Measurements from ENCODE around the gene ALK. TPM values are rescaled to one million over a fixed set of nuclear protein-coding genes. Genes with fewer than 3 reads are reported as not detected.
"Not testable (repeated sequence)": the region's sequence is repeated elsewhere in the genome, so short reads cannot be mapped to it uniquely, and the experiment has no call there.

Gene ALK
- total RNA-seq, 1 donor from 2014 or later = not detected

- Mint-ChIP-seq H3K27ac (no peak overlapping the region), H3K4me1 (ENCODE audit: low read depth) (no peaks in the 10 kb centered on the region), H3K9me3 (ENCODE audit: low read depth) (peaks cover 4% of the 10 kb centered on the region), H3K27me3 (peaks cover 7% of the 10 kb centered on the region), H3K36me3 (ENCODE audit: insufficient read depth) (no peaks in the 10 kb centered on the region), H3K4me3 (ENCODE audit: low read depth) (no peak overlapping the region)
- TF ChIP-seq CTCF (IDR thresholded peaks at IDR 0.05; ENCODE audit: unreplicated experiment) = no peak
- DNase-seq (ENCODE audit: low spot score, unreplicated experiment) = no peak
Observed at GRCh38 chr2:29260142-29260772, 661.1 kb downstream of the ALK start.

GRCh38 chr2:29259221-29259620 lies 662.2 kb downstream of the ALK start:
- H3K27me3 Mint-ChIP-seq = peaks cover 12% of the 10 kb centered on the region
- H3K4me1 Mint-ChIP-seq (ENCODE audit: low read depth) = no peaks in the 10 kb centered on the region
- no peak for DNase-seq (ENCODE audit: low spot score, unreplicated experiment)
- peaks cover 4% of the 10 kb centered on the region for H3K9me3 Mint-ChIP-seq (ENCODE audit: low read depth)
- TF ChIP-seq CTCF (IDR thresholded peaks at IDR 0.05; ENCODE audit: unreplicated experiment) = no peak
- no peak overlapping the region for H3K27ac Mint-ChIP-seq
- H3K4me3 Mint-ChIP-seq (ENCODE audit: low read depth) = no peak overlapping the region
- H3K36me3 Mint-ChIP-seq (ENCODE audit: insufficient read depth) = no peaks in the 10 kb centered on the region

- TF ChIP-seq CTCF (IDR thresholded peaks at IDR 0.05; ENCODE audit: unreplicated experiment) = no peak
Observed at GRCh38 chr2:29255004-29255403, 666.4 kb downstream of the ALK start.

GRCh38 chr2:29253495-29254275 lies 667.7 kb downstream of the ALK start:
- H3K36me3 Mint-ChIP-seq (ENCODE audit: insufficient read depth); H3K9me3 Mint-ChIP-seq (ENCODE audit: low read depth); H3K4me1 Mint-ChIP-seq (ENCODE audit: low read depth); H3K27me3 Mint-ChIP-seq; H3K27ac Mint-ChIP-seq; H3K4me3 Mint-ChIP-seq (ENCODE audit: low read depth); DNase-seq (ENCODE audit: low spot score, unreplicated experiment): not testable (repeated sequence)

More at GRCh38 chr2:29255004-29255403, 666.4 kb downstream of the ALK start:
- Mint-ChIP-seq H3K36me3 (ENCODE audit: insufficient read depth) (no peaks in the 10 kb centered on the region), H3K4me1 (ENCODE audit: low read depth) (peaks cover 3% of the 10 kb centered on the region), H3K4me3 (ENCODE audit: low read depth) (no peak overlapping the region), H3K27me3 (peaks cover 12% of the 10 kb centered on the region), H3K27ac (no peak overlapping the region), H3K9me3 (ENCODE audit: low read depth) (no peaks in the 10 kb centered on the region)
- DNase-seq (ENCODE audit: low spot score, unreplicated experiment) = no peak

GRCh38 chr2:29253026-29253425 lies 668.4 kb downstream of the ALK start:
- Mint-ChIP-seq H3K4me1 (ENCODE audit: low read depth) (peaks cover 3% of the 10 kb centered on the region), H3K4me3 (ENCODE audit: low read depth) (no peak overlapping the region), H3K9me3 (ENCODE audit: low read depth) (no peaks in the 10 kb centered on the region), H3K36me3 (ENCODE audit: insufficient read depth) (no peaks in the 10 kb centered on the region), H3K27ac (no peak overlapping the region), H3K27me3 (peaks cover 10% of the 10 kb centered on the region)
- no peak for TF ChIP-seq CTCF (IDR thresholded peaks at IDR 0.05; ENCODE audit: unreplicated experiment)
- DNase-seq (ENCODE audit: low spot score, unreplicated experiment) = no peak
